ENCODE results near the gene GPR152. TPM values are rescaled to one million over a fixed set of nuclear protein-coding genes. Genes with fewer than 3 reads are reported as not detected.
A peak's percentile ranks its signal among the peaks of the same experiment; 100 is the strongest.
"Not testable (repeated sequence)": the region's sequence is repeated elsewhere in the genome, so short reads cannot be mapped to it uniquely, and the experiment has no call there.

GPR152 gene
- polyA plus RNA-seq, 3 donors, result not detected

DNA sequence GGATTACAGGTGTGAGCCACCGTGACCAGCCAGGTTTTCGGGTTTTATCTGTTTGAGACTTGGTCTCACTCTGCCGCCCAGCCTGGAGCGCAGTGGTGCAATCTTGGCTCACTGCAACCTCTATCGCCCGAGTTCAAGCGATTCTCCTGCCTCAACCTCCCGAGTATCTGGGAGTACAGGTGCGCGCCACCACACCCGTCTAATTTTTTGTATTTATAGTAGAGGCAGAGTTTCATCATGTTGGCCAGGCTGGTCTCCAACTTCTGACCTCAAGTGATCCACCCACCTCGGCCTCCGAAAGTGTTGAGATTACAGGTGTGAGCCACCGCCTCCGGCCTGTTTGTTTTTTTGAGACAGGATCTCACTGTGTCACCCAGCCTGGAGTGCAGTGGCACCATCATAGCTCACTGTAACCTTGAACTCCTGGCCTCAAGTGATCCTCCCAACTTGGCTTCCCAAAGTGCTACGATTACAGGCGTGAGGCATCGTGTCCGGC lies 25.1 kb downstream of the GPR152 start:
- H3K9me3 Mint-ChIP-seq; H3K27me3 ChIP-seq (ENCODE audit: control insufficient read depth in 2 of 2, insufficient read depth in 2 of 2, low read length in 2 of 2); DNase-seq; H4K20me1 ChIP-seq (ENCODE audit: insufficient read depth, low read length); H3K27me3 Mint-ChIP-seq (ENCODE audit: low read depth in 3 of 3); H3K9me3 ChIP-seq (replicated peaks in 1 of 2; ENCODE audit: control insufficient read depth in 1 of 2, insufficient read depth in 1 of 2, low read length in 2 of 2): not testable (repeated sequence)
- 91% methylated on average over 13 of the region's 19 CpGs for WGBS (ENCODE audit: insufficient coverage)
- Mint-ChIP-seq H3K36me3 (peaks cover 14 to 29% of the 10 kb centered on the region in 2 donors), H3K27ac (peak overlapping the region; percentile 69 to 97 (median 93)), H3K4me1 (peaks cover 16% of the 10 kb centered on the region), H3K4me3 (peak overlapping the region; percentile 99 to 100)
- peaks cover 16% of the 10 kb centered on the region for H3K79me2 ChIP-seq (ENCODE audit: insufficient read depth, low read length)
- peak overlapping the region; percentile 19 to 88 for H3K27ac ChIP-seq (ENCODE audit: low read depth in 1 of 2, low read length in 2 of 2)
- peaks cover 14 to 19% of the 10 kb centered on the region in 2 donors for H3K36me3 ChIP-seq (replicated peaks in 1 of 2; ENCODE audit: control insufficient read depth in 1 of 2, insufficient read depth in 2 of 2, low read length in 2 of 2)
- intact Hi-C loops (cut with micrococcal nuclease), result loop anchor here (5.0 kb wide), 3 partner anchors 35 to 80 kb away; partner anchors contain the start of genes CDK2AP2 (in 1 of the 2), PITPNM1 (in 1 of the 2), RAD9A (in 1 of the 2) and TMEM134 (in 1 of the 2)
- peak overlapping the region; percentile 93 for H3K9ac ChIP-seq (ENCODE audit: insufficient read depth, low read length, poor library complexity, severe bottlenecking)
- peak overlapping the region; percentile 86 for H2AFZ ChIP-seq (ENCODE audit: insufficient read depth, low read depth, low read length, poor library complexity, severe bottlenecking)
- H3K4me2 ChIP-seq (replicated peaks; ENCODE audit: extremely low read depth, low read length, poor library complexity, severe bottlenecking), result peak overlapping the region; percentile 91
- peak overlapping the region; percentile 79 to 93 (median 91) for H3K4me3 ChIP-seq (replicated peaks in 1 of 3; ENCODE audit: low read depth in 2 of 3, low read length in 3 of 3)
- H3K4me1 ChIP-seq (ENCODE audit: control insufficient read depth in 1 of 2, insufficient read depth in 2 of 2, low read length in 2 of 2), result peaks cover 16 to 20% of the 10 kb centered on the region in 2 donors

DNA sequence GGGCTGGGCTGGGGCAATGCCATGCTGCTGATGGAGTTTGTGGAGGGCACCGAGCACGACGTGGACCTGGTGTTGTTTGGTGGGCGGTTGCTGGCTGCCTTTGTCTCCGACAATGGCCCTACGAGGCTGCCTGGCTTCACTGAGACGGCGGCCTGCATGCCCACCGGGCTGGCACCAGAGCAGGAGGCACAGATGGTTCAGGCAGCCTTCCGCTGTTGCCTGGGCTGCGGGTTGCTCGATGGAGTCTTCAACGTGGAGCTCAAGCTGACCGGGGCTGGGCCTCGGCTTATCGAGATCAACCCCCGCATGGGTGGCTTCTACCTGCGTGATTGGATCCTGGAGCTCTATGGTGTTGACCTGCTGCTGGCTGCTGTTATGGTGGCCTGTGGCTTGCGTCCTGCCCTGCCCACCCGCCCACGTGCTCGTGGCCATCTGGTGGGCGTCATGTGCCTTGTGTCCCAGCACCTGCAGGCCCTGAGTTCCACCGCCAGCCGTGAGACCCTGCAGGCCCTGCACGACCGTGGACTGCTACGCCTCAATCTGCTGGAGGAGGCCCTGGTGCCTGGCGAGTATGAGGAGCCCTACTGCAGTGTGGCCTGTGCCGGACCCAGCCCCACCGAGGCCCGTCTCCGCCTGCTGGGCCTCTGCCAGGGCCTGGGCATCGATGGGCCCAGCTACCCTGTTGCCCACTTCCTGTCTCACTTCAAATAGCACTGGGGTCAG lies 28.5 kb downstream of the GPR152 start:
- Mint-ChIP-seq H3K4me1 (peaks cover 25% of the 10 kb centered on the region), H3K27ac (peak overlapping the region in 2 of 7 donors; percentile 33 to 40), H3K4me3 (no peak overlapping the region), H3K36me3 (no peaks in the 10 kb centered on the region), H3K27me3 (ENCODE audit: low read depth in 3 of 3) (peaks cover 8 to 15% (median 14%) of the 10 kb centered on the region in 3 donors), H3K9me3 (peaks cover 0 to 2% (median 0%) of the 10 kb centered on the region in 7 donors)
- H3K9me3 ChIP-seq (replicated peaks in 1 of 2; ENCODE audit: control insufficient read depth in 1 of 2, insufficient read depth in 1 of 2, low read length in 2 of 2), result no peaks in the 10 kb centered on the region
- no peak overlapping the region for H3K27ac ChIP-seq (ENCODE audit: low read depth in 1 of 2, low read length in 2 of 2)
- H3K4me1 ChIP-seq (ENCODE audit: control insufficient read depth in 1 of 2, insufficient read depth in 2 of 2, low read length in 2 of 2), result peaks cover 26 to 39% of the 10 kb centered on the region in 2 donors
- peaks cover 0 to 12% of the 10 kb centered on the region in 2 donors for H3K27me3 ChIP-seq (ENCODE audit: control insufficient read depth in 2 of 2, insufficient read depth in 2 of 2, low read length in 2 of 2)
- no peak overlapping the region for H3K9ac ChIP-seq (ENCODE audit: insufficient read depth, low read length, poor library complexity, severe bottlenecking)
- 90% methylated on average over 34 of the region's 34 CpGs for WGBS (ENCODE audit: insufficient coverage)
- no peaks in the 10 kb centered on the region for H4K20me1 ChIP-seq (ENCODE audit: insufficient read depth, low read length)
- H2AFZ ChIP-seq (ENCODE audit: insufficient read depth, low read depth, low read length, poor library complexity, severe bottlenecking), result no peak overlapping the region
- no peak overlapping the region for H3K4me3 ChIP-seq (replicated peaks in 1 of 3; ENCODE audit: low read depth in 2 of 3, low read length in 3 of 3)
- no peak overlapping the region for H3K4me2 ChIP-seq (replicated peaks; ENCODE audit: extremely low read depth, low read length, poor library complexity, severe bottlenecking)
- intact Hi-C loops (cut with micrococcal nuclease), result no loop called here
- H3K36me3 ChIP-seq (replicated peaks in 1 of 2; ENCODE audit: control insufficient read depth in 1 of 2, insufficient read depth in 2 of 2, low read length in 2 of 2), result no peaks in the 10 kb centered on the region
- TF ChIP-seq, protein P1, sequence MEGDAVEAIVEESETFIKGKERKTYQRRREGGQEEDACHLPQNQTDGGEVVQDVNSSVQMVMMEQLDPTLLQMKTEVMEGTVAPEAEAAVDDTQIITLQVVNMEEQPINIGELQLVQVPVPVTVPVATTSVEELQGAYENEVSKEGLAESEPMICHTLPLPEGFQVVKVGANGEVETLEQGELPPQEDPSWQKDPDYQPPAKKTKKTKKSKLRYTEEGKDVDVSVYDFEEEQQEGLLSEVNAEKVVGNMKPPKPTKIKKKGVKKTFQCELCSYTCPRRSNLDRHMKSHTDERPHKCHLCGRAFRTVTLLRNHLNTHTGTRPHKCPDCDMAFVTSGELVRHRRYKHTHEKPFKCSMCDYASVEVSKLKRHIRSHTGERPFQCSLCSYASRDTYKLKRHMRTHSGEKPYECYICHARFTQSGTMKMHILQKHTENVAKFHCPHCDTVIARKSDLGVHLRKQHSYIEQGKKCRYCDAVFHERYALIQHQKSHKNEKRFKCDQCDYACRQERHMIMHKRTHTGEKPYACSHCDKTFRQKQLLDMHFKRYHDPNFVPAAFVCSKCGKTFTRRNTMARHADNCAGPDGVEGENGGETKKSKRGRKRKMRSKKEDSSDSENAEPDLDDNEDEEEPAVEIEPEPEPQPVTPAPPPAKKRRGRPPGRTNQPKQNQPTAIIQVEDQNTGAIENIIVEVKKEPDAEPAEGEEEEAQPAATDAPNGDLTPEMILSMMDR (IDR thresholded peaks at IDR 0.05), result no peak
- no peak for DNase-seq
- peaks cover 6% of the 10 kb centered on the region for H3K79me2 ChIP-seq (ENCODE audit: insufficient read depth, low read length)

Measured in CD14-positive monocyte (primary cell).